Panc1 (cell line): ENCODE results near the gene REV1.

Experiments used
- POLR2AphosphoS5 ChIP-seq: IDR thresholded peaks from 2 replicates; pipeline ENCODE4 v1.6.1; 2012; ENCODE audit warnings: mild to moderate bottlenecking, low read depth, low read length, moderate library complexity
- SIN3A ChIP-seq: IDR thresholded peaks from 2 replicates; pipeline ENCODE4 v1.6.1; 2012; ENCODE audit warnings: low read depth, mild to moderate bottlenecking, low read length, moderate library complexity, borderline replicate concordance; ENCODE audit not compliant: insufficient read depth
- TCF7L2 ChIP-seq: IDR thresholded peaks from 2 replicates; pipeline ENCODE4 v1.6.1; 2011; ENCODE audit warnings: mild to moderate bottlenecking, low read depth, low read length, inconsistent platforms
- TF ChIP-seq, protein P1 (sequence below): fragments of 450-650 bp; IDR thresholded peaks from 2 replicates; pipeline ENCODE4 v1.5.1; 2017; ENCODE audit warnings: mild to moderate bottlenecking
- TF ChIP-seq, protein P2 (sequence below), 2 experiments: IDR thresholded peaks; 2 replicates each; pipeline ENCODE4 v1.6.1; 2011 to 2012; ENCODE audit warnings: low read depth in 2 of 2, control low read depth in 1 of 2, low read length in 1 of 2, mild to moderate bottlenecking in 1 of 2, moderate library complexity in 1 of 2; ENCODE audit not compliant: insufficient read depth in 1 of 2

- TF ChIP-seq, protein P1, sequence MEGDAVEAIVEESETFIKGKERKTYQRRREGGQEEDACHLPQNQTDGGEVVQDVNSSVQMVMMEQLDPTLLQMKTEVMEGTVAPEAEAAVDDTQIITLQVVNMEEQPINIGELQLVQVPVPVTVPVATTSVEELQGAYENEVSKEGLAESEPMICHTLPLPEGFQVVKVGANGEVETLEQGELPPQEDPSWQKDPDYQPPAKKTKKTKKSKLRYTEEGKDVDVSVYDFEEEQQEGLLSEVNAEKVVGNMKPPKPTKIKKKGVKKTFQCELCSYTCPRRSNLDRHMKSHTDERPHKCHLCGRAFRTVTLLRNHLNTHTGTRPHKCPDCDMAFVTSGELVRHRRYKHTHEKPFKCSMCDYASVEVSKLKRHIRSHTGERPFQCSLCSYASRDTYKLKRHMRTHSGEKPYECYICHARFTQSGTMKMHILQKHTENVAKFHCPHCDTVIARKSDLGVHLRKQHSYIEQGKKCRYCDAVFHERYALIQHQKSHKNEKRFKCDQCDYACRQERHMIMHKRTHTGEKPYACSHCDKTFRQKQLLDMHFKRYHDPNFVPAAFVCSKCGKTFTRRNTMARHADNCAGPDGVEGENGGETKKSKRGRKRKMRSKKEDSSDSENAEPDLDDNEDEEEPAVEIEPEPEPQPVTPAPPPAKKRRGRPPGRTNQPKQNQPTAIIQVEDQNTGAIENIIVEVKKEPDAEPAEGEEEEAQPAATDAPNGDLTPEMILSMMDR = no peak
- TF ChIP-seq SIN3A (no peak), POLR2AphosphoS5 (no peak), TCF7L2 (no peak)
- TF ChIP-seq, protein P2, sequence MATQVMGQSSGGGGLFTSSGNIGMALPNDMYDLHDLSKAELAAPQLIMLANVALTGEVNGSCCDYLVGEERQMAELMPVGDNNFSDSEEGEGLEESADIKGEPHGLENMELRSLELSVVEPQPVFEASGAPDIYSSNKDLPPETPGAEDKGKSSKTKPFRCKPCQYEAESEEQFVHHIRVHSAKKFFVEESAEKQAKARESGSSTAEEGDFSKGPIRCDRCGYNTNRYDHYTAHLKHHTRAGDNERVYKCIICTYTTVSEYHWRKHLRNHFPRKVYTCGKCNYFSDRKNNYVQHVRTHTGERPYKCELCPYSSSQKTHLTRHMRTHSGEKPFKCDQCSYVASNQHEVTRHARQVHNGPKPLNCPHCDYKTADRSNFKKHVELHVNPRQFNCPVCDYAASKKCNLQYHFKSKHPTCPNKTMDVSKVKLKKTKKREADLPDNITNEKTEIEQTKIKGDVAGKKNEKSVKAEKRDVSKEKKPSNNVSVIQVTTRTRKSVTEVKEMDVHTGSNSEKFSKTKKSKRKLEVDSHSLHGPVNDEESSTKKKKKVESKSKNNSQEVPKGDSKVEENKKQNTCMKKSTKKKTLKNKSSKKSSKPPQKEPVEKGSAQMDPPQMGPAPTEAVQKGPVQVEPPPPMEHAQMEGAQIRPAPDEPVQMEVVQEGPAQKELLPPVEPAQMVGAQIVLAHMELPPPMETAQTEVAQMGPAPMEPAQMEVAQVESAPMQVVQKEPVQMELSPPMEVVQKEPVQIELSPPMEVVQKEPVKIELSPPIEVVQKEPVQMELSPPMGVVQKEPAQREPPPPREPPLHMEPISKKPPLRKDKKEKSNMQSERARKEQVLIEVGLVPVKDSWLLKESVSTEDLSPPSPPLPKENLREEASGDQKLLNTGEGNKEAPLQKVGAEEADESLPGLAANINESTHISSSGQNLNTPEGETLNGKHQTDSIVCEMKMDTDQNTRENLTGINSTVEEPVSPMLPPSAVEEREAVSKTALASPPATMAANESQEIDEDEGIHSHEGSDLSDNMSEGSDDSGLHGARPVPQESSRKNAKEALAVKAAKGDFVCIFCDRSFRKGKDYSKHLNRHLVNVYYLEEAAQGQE (IDR thresholded peaks at IDR 0.05; ENCODE audit: insufficient read depth in 1 of 2, low read depth in 2 of 2, low read length in 1 of 2) = no peak
Measured at GRCh38 chr2:99450199-99450598, 39.6 kb downstream of the REV1 start.
